Neural progenitor cell (in vitro differentiated cells): ENCODE measurements around the gene CSF1. TPM values are rescaled to one million over a fixed set of nuclear protein-coding genes. Genes with fewer than 3 reads are reported as not detected.
A peak's percentile ranks its signal among the peaks of the same experiment; 100 is the strongest.

ENCODE experiments used
- DNase-seq: peaks from one replicate; pipeline ENCODE4 v3.0.0-alpha.2; 2016; ENCODE audit warnings: low spot score
- H2AFZ ChIP-seq: fragments of 200-600 bp; sonication (generic); replicated peaks from 2 replicates; pipeline ENCODE4 v1.6.1; 2016; ENCODE audit warnings: antibody characterized with exemption
- H3F3A ChIP-seq: fragments of 200-600 bp; sonication (generic); 2 replicates; pipeline ENCODE4 v1.6.1; 2016; ENCODE audit warnings: antibody characterized with exemption, low read depth
- H3K27ac ChIP-seq: fragments of 200-600 bp; sonication (generic); 2 replicates; pipeline ENCODE4 v1.5.1; 2016; ENCODE audit warnings: mild to moderate bottlenecking
- H3K27me3 ChIP-seq: fragments of 200-600 bp; sonication (generic); 2 replicates; pipeline ENCODE4 v1.6.1; 2016; ENCODE audit warnings: mild to moderate bottlenecking, moderate library complexity
- H3K36me3 ChIP-seq: fragments of 200-600 bp; sonication (generic); 2 replicates; pipeline ENCODE4 v1.5.1; 2016
- H3K4me1 ChIP-seq: fragments of 200-600 bp; sonication (generic); 2 replicates; pipeline ENCODE4 v1.6.1; 2016; ENCODE audit warnings: mixed run types
- H3K4me2 ChIP-seq: fragments of 200-600 bp; sonication (generic); 2 replicates; pipeline ENCODE4 v1.6.1; 2016
- H3K4me3 ChIP-seq: fragments of 200-600 bp; sonication (generic); 2 replicates; pipeline ENCODE4 v1.5.1; 2016
- H3K79me2 ChIP-seq: fragments of 200-600 bp; sonication (generic); 2 replicates; pipeline ENCODE4 v1.6.1; 2016; ENCODE audit warnings: low read depth
- H3K9ac ChIP-seq: fragments of 200-600 bp; sonication (generic); 2 replicates; pipeline ENCODE4 v1.6.1; 2016
- H3K9me3 ChIP-seq: fragments of 200-600 bp; sonication (generic); 2 replicates; pipeline ENCODE4 v1.5.1; 2016; ENCODE audit warnings: low read depth
- H4K20me1 ChIP-seq: fragments of 200-600 bp; sonication (generic); 2 replicates; pipeline ENCODE4 v1.6.1; 2016; ENCODE audit warnings: low read depth
- H3K27ac Mint-ChIP-seq: 3 replicates; pipeline ENCODE4 v1.8.0; 2021; ENCODE audit warnings: mixed read lengths
- H3K27me3 Mint-ChIP-seq: 2 replicates; pipeline ENCODE4 v1.8.0; 2022; ENCODE audit warnings: low read depth, mild to moderate bottlenecking, inconsistent platforms, moderate library complexity, mixed read lengths; ENCODE audit not compliant: insufficient read depth
- H3K36me3 Mint-ChIP-seq: 3 replicates; pipeline ENCODE4 v1.8.0; 2021; ENCODE audit warnings: mixed read lengths
- H3K4me1 Mint-ChIP-seq: 3 replicates; pipeline ENCODE4 v1.8.0; 2021; ENCODE audit warnings: mixed read lengths
- H3K4me3 Mint-ChIP-seq: 3 replicates; pipeline ENCODE4 v1.8.0; 2021; ENCODE audit warnings: mild to moderate bottlenecking, moderate library complexity, mixed read lengths
- H3K9me3 Mint-ChIP-seq: 3 replicates; pipeline ENCODE4 v1.8.0; 2020; ENCODE audit warnings: mixed read lengths
- CTCF ChIP-seq: fragments of 200-600 bp; sonication (generic); IDR thresholded peaks from 2 replicates; pipeline ENCODE4 v1.5.1; 2017; ENCODE audit warnings: antibody characterized with exemption, mild to moderate bottlenecking
- EZH2 ChIP-seq: fragments of 200-600 bp; sonication (generic); IDR thresholded peaks from 2 replicates; pipeline ENCODE4 v1.6.1; 2017; ENCODE audit warnings: antibody characterized with exemption, mild to moderate bottlenecking, moderate library complexity
- EZH2phosphoT487 ChIP-seq: fragments of 200-600 bp; sonication (generic); IDR thresholded peaks from 2 replicates; pipeline ENCODE4 v1.6.1; 2017; ENCODE audit warnings: antibody characterized with exemption
- total RNA-seq: library from RNA; depleted of rRNA; stranded (reverse); fragments of >200 nt; gene quantifications from 2 replicates; pipeline ENCODE4 v1.2.3, GENCODE V29; 2015; ENCODE audit warnings: low replicate concordance

The CSF1 gene
- total RNA-seq, 1 donor from 2014 or later, result 2.7 TPM

- Histone ChIP-seq H3K27ac (no peak overlapping the region), H2AFZ (no peak overlapping the region), H3K79me2 (no peaks in the 10 kb centered on the region), H3K4me2 (no peak overlapping the region), H3K9me3 (no peaks in the 10 kb centered on the region), H3K4me1 (peaks cover 10% of the 10 kb centered on the region), H3K27me3 (peaks cover under 1% of the 10 kb centered on the region), H4K20me1 (no peaks in the 10 kb centered on the region), H3F3A (no peaks in the 10 kb centered on the region), H3K4me3 (no peak overlapping the region), H3K36me3 (no peaks in the 10 kb centered on the region), H3K9ac (no peak overlapping the region)
- H3K36me3 Mint-ChIP-seq, result no peaks in the 10 kb centered on the region
- TF ChIP-seq EZH2 (no peak), EZH2phosphoT487 (no peak), CTCF (no peak)
- DNase-seq, result no peak
- H3K27me3 Mint-ChIP-seq, result peaks cover 8% of the 10 kb centered on the region
- peaks cover 13% of the 10 kb centered on the region for H3K4me1 Mint-ChIP-seq
- no peak overlapping the region for H3K27ac Mint-ChIP-seq
- peaks cover 2% of the 10 kb centered on the region for H3K9me3 Mint-ChIP-seq
- no peak overlapping the region for H3K4me3 Mint-ChIP-seq
These were observed 9.5 kb upstream of the CSF1 start for GRCh38 chr1:109901141-109901523.

- Histone ChIP-seq H3K79me2 (no peaks in the 10 kb centered on the region), H3K36me3 (no peaks in the 10 kb centered on the region), H3K9me3 (no peaks in the 10 kb centered on the region), H3K9ac (no peak overlapping the region), H3K27ac (no peak overlapping the region), H3F3A (no peaks in the 10 kb centered on the region), H3K4me2 (no peak overlapping the region), H3K27me3 (peaks cover 4% of the 10 kb centered on the region), H3K4me3 (no peak overlapping the region), H3K4me1 (peaks cover 7% of the 10 kb centered on the region), H4K20me1 (no peaks in the 10 kb centered on the region), H2AFZ (no peak overlapping the region)
- no peak for TF ChIP-seq CTCF
- no peak for TF ChIP-seq EZH2
- TF ChIP-seq EZH2phosphoT487, result no peak
- DNase-seq, result no peak
- peaks cover 10% of the 10 kb centered on the region for H3K27me3 Mint-ChIP-seq
- H3K4me3 Mint-ChIP-seq, result no peak overlapping the region
- H3K4me1 Mint-ChIP-seq, result peaks cover 18% of the 10 kb centered on the region
- H3K9me3 Mint-ChIP-seq, result peaks cover 2% of the 10 kb centered on the region
- no peak overlapping the region for H3K27ac Mint-ChIP-seq
- H3K36me3 Mint-ChIP-seq, result no peaks in the 10 kb centered on the region
These were observed 9.0 kb upstream of the CSF1 start for GRCh38 chr1:109901524-109902145.

- H3K27ac Mint-ChIP-seq, result peak overlapping the region; percentile 36
- H3K9ac ChIP-seq, result no peak overlapping the region
- no peak overlapping the region for H2AFZ ChIP-seq
These were observed 8.3 kb upstream of the CSF1 start for GRCh38 chr1:109902204-109902985.

More at GRCh38 chr1:109902204-109902985, 8.3 kb upstream of the CSF1 start:
- H3K4me1 Mint-ChIP-seq, result peaks cover 16% of the 10 kb centered on the region
- peaks cover 10% of the 10 kb centered on the region for H3K27me3 Mint-ChIP-seq
- Histone ChIP-seq H3K36me3 (no peaks in the 10 kb centered on the region), H3K4me2 (no peak overlapping the region), H3F3A (no peaks in the 10 kb centered on the region), H3K27ac (no peak overlapping the region), H4K20me1 (no peaks in the 10 kb centered on the region), H3K79me2 (no peaks in the 10 kb centered on the region), H3K9me3 (no peaks in the 10 kb centered on the region), H3K27me3 (peaks cover 11% of the 10 kb centered on the region), H3K4me3 (no peak overlapping the region), H3K4me1 (peaks cover 4% of the 10 kb centered on the region)
- DNase-seq, result no peak
- H3K9me3 Mint-ChIP-seq, result peaks cover 2% of the 10 kb centered on the region
- TF ChIP-seq EZH2 (no peak), EZH2phosphoT487 (no peak), CTCF (no peak)
- H3K36me3 Mint-ChIP-seq, result no peaks in the 10 kb centered on the region
- no peak overlapping the region for H3K4me3 Mint-ChIP-seq
